Loucy (cell line): ENCODE measurements around the gene C16orf78.
"Not testable (repeated sequence)": the region's sequence is repeated elsewhere in the genome, so short reads cannot be mapped to it uniquely, and the experiment has no call there.

Source experiments
- H2AFZ ChIP-seq: fragments of 200-600 bp; sonication (generic); 2 replicates; pipeline ENCODE4 v1.6.0; 2016; ENCODE audit warnings: antibody characterized with exemption, mild to moderate bottlenecking, low read length, moderate library complexity
- H3F3A ChIP-seq: fragments of 200-600 bp; 2 replicates; pipeline ENCODE4 v1.6.0; 2016; ENCODE audit warnings: antibody characterized with exemption, low read depth, mild to moderate bottlenecking
- H3K27me3 ChIP-seq: fragments of 200-600 bp; sonication (generic); 2 replicates; pipeline ENCODE4 v1.6.1; 2014; ENCODE audit warnings: low read length, mild to moderate bottlenecking; ENCODE audit not compliant: insufficient read depth, poor library complexity, severe bottlenecking
- H3K36me3 ChIP-seq: fragments of 200-600 bp; sonication (generic); 2 replicates; pipeline ENCODE4 v1.6.1; 2016; ENCODE audit warnings: low read length; ENCODE audit not compliant: insufficient read depth
- H3K4me1 ChIP-seq: fragments of 200-600 bp; sonication (generic); 2 replicates; pipeline ENCODE4 v1.5.1; 2014; ENCODE audit warnings: low read length, mild to moderate bottlenecking; ENCODE audit not compliant: insufficient read depth, poor library complexity, severe bottlenecking
- H3K4me2 ChIP-seq: fragments of 200-600 bp; sonication (generic); 2 replicates; pipeline ENCODE4 v1.6.0; 2014; ENCODE audit warnings: antibody characterized with exemption, low read length, low read depth, mild to moderate bottlenecking; ENCODE audit not compliant: poor library complexity, severe bottlenecking
- H3K4me3 ChIP-seq: fragments of 200-600 bp; sonication (generic); 2 replicates; pipeline ENCODE4 v1.5.1; 2014; ENCODE audit warnings: low read length, mild to moderate bottlenecking, mixed read lengths; ENCODE audit not compliant: poor library complexity, severe bottlenecking
- H3K79me2 ChIP-seq: fragments of 200-600 bp; sonication (generic); 2 replicates; pipeline ENCODE4 v1.6.1; 2014; ENCODE audit warnings: low read length; ENCODE audit not compliant: insufficient read depth
- H3K9ac ChIP-seq: fragments of 200-600 bp; sonication (generic); 2 replicates; pipeline ENCODE4 v1.6.0; 2014; ENCODE audit warnings: mild to moderate bottlenecking, low read depth, low read length, moderate library complexity; ENCODE audit not compliant: poor library complexity, severe bottlenecking
- H3K9me2 ChIP-seq: fragments of 200-600 bp; sonication (generic); replicated peaks from 2 replicates; pipeline ENCODE4 v1.6.1; 2016; ENCODE audit warnings: low read depth, low read length, mixed read lengths
- H3K9me3 ChIP-seq: fragments of 200-600 bp; sonication (generic); 2 replicates; pipeline ENCODE4 v1.6.1; 2014; ENCODE audit warnings: mild to moderate bottlenecking, antibody characterized with exemption, low read length, low read depth; ENCODE audit not compliant: insufficient read depth
- H4K20me1 ChIP-seq: fragments of 200-600 bp; sonication (generic); 2 replicates; pipeline ENCODE4 v1.6.0; 2014; ENCODE audit warnings: antibody characterized with exemption, low read length, mild to moderate bottlenecking; ENCODE audit not compliant: insufficient read depth, poor library complexity, severe bottlenecking
- EZH2phosphoT487 ChIP-seq: fragments of 200-600 bp; IDR thresholded peaks from 2 replicates; pipeline ENCODE4 v1.6.1; 2018; ENCODE audit warnings: antibody characterized with exemption, mild to moderate bottlenecking, moderate library complexity, borderline replicate concordance
- TF ChIP-seq, protein P1 (sequence below): fragments of 200-600 bp; sonication (generic); conservative IDR thresholded peaks from 2 replicates; pipeline ENCODE4 v1.5.1; 2014; ENCODE audit warnings: mild to moderate bottlenecking, antibody characterized with exemption, low read length

The C16orf78 gene

GRCh38 chr16:49355933-49356665 lies 17.5 kb upstream of the C16orf78 start:
- H4K20me1 ChIP-seq, result no peaks in the 10 kb centered on the region
- no peaks in the 10 kb centered on the region for H3F3A ChIP-seq
- H3K4me2 ChIP-seq, result no peak overlapping the region
- H3K79me2 ChIP-seq, result no peaks in the 10 kb centered on the region
- H3K27me3 ChIP-seq, result no peaks in the 10 kb centered on the region
- no peak for TF ChIP-seq EZH2phosphoT487
- TF ChIP-seq, protein P1, sequence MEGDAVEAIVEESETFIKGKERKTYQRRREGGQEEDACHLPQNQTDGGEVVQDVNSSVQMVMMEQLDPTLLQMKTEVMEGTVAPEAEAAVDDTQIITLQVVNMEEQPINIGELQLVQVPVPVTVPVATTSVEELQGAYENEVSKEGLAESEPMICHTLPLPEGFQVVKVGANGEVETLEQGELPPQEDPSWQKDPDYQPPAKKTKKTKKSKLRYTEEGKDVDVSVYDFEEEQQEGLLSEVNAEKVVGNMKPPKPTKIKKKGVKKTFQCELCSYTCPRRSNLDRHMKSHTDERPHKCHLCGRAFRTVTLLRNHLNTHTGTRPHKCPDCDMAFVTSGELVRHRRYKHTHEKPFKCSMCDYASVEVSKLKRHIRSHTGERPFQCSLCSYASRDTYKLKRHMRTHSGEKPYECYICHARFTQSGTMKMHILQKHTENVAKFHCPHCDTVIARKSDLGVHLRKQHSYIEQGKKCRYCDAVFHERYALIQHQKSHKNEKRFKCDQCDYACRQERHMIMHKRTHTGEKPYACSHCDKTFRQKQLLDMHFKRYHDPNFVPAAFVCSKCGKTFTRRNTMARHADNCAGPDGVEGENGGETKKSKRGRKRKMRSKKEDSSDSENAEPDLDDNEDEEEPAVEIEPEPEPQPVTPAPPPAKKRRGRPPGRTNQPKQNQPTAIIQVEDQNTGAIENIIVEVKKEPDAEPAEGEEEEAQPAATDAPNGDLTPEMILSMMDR, result no peak
- H3K4me1 ChIP-seq, result no peaks in the 10 kb centered on the region
- no peak overlapping the region for H2AFZ ChIP-seq
- H3K9me2 ChIP-seq, result no peaks in the 10 kb centered on the region
- H3K9ac ChIP-seq, result no peak overlapping the region
- no peak overlapping the region for H3K4me3 ChIP-seq
- no peaks in the 10 kb centered on the region for H3K36me3 ChIP-seq
- no peaks in the 10 kb centered on the region for H3K9me3 ChIP-seq

DNA sequence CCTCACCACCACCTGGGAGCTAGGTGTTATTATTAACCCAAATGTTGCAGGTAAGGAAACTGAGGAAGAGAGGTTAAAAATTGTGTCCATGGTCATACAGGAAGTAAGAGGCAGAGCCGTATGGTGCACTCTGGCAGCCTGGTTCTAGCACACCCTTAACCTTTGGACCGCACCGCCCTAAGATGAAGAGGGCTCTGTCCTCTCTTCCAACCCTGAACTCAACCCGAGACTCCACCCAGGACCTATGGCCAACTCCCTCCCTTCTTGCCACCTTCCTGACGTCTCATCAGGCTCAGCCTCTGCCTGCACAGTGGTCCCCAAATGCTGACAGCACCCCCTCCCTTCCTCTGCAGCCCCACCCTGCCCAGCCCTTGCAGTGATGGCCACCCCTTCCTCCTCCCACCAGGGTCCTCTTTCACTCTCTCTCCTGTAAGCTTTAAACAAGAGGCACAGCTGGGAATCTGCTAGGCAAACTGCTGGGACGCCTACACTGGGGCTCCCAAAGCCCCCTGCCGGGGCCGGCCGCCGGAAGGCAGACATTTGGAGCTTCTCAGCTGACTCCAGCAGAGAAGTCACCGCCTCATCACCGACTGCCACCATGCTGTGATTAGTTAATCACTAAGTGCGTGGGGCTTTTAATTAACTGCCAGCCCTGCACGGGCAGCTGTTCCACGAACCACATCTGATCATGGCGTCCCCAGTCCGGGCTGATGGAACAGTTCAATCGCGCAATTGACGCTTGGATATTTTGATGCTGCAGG lies 16.7 kb upstream of the C16orf78 start:
- no peak overlapping the region for H3K9ac ChIP-seq
- H3K4me2 ChIP-seq, result no peak overlapping the region
- H3K9me2 ChIP-seq, result no peaks in the 10 kb centered on the region
- H3K4me3 ChIP-seq, result no peak overlapping the region
- H4K20me1 ChIP-seq, result no peaks in the 10 kb centered on the region
- no peak for TF ChIP-seq EZH2phosphoT487
- TF ChIP-seq, protein P1, result no peak
- H3K9me3 ChIP-seq, result no peaks in the 10 kb centered on the region
- no peaks in the 10 kb centered on the region for H3K36me3 ChIP-seq
- no peaks in the 10 kb centered on the region for H3K79me2 ChIP-seq
- no peaks in the 10 kb centered on the region for H3K4me1 ChIP-seq
- no peak overlapping the region for H2AFZ ChIP-seq
- H3F3A ChIP-seq, result no peaks in the 10 kb centered on the region
- H3K27me3 ChIP-seq, result no peaks in the 10 kb centered on the region

DNA sequence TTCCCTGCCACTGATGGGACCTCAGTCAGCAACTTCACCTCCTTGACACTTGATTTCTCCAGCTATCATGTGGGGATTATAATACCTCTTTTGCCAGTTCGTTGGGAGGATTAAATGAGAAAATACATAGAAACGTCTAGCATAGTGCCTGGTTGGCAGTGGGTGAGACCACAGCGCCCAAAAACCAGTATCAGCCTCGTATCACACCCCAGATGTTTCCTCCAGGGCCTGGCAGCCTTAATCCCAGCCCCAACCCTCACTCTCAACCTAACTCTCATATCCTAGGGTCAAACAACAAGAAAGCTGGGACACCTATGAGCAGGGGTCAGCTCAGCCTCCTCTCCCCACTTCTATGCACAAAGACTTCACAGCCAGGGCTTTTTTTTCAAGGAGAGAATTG lies 14.0 kb upstream of the C16orf78 start:
- no peaks in the 10 kb centered on the region for H3K27me3 ChIP-seq
- H4K20me1 ChIP-seq, result no peaks in the 10 kb centered on the region
- no peak overlapping the region for H3K9ac ChIP-seq
- H3K4me2 ChIP-seq, result no peak overlapping the region
- H3K36me3 ChIP-seq, result no peaks in the 10 kb centered on the region
- TF ChIP-seq, protein P1, result no peak
- no peak for TF ChIP-seq EZH2phosphoT487
- H3K9me2 ChIP-seq, result no peaks in the 10 kb centered on the region
- no peaks in the 10 kb centered on the region for H3K4me1 ChIP-seq
- no peaks in the 10 kb centered on the region for H3K79me2 ChIP-seq
- no peaks in the 10 kb centered on the region for H3F3A ChIP-seq
- no peak overlapping the region for H3K4me3 ChIP-seq
- no peak overlapping the region for H2AFZ ChIP-seq
- H3K9me3 ChIP-seq, result no peaks in the 10 kb centered on the region

DNA sequence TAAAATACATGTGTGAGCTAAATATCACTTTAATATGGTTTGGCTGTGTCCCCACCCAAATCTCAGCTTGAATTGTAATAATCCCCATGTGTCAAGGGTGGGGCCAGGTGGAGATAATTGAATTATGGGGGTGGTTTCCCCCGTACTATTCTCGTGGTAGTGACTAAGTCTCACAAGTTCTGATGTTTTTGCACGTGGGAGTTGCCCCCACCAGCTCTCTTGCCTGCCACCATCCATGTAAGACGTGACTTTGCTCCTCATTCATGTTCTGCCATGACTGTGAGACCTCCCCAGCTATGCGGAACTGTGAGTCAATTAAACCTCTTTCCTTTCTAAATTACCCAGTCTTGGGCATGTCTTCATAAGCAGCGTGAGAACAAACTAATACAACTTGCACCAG lies 11.9 kb upstream of the C16orf78 start:
- not testable (repeated sequence) for H3F3A ChIP-seq

More for the DNA sequence above, 11.9 kb upstream of the C16orf78 start:
- H3K4me3 ChIP-seq, H3K79me2 ChIP-seq, H3K27me3 ChIP-seq, H3K36me3 ChIP-seq, H3K9me3 ChIP-seq, H4K20me1 ChIP-seq, H3K4me1 ChIP-seq, H3K4me2 ChIP-seq, H3K9ac ChIP-seq, H2AFZ ChIP-seq, H3K9me2 ChIP-seq: not testable (repeated sequence)
